Activated CD4-positive, alpha-beta memory T cell treated with anti-CD3 and anti-CD28 coated beads for 36 hours (primary cell): ENCODE data around the gene BCL2. TPM values are rescaled to one million over a fixed set of nuclear protein-coding genes. Genes with fewer than 3 reads are reported as not detected.
A peak's percentile ranks its signal among the peaks of the same experiment; 100 is the strongest.

Source experiments
- CTCF ChIA-PET: fragments of 350-600 bp; sonication (Branson Sonifier 250); formaldehyde crosslinking; loops from one replicate; lab custom pipeline; 2021; ENCODE audit warnings: antibody characterized with exemption, inconsistent platforms; lab: Charles Lee
- POLR2A ChIA-PET: fragments of 350-600 bp; sonication (Branson Sonifier 250); formaldehyde crosslinking; loops from one replicate; lab custom pipeline; 2021; ENCODE audit warnings: antibody characterized with exemption; lab: Charles Lee
- DNase-seq: peaks from one replicate; pipeline ENCODE4 v3.0.0-alpha.2; 2020
- H3K27ac Mint-ChIP-seq: one replicate; pipeline ENCODE4 v1.8.0; 2021; ENCODE audit warnings: mixed read lengths
- H3K27me3 Mint-ChIP-seq: one replicate; pipeline ENCODE4 v1.8.0; 2021; ENCODE audit warnings: mixed read lengths
- H3K36me3 Mint-ChIP-seq: one replicate; pipeline ENCODE4 v1.8.0; 2021; ENCODE audit warnings: mixed read lengths
- H3K4me1 Mint-ChIP-seq: one replicate; pipeline ENCODE4 v1.8.0; 2021; ENCODE audit warnings: low read depth, mixed read lengths
- H3K4me3 Mint-ChIP-seq: one replicate; pipeline ENCODE4 v1.8.0; 2021; ENCODE audit warnings: mild to moderate bottlenecking, mixed read lengths
- H3K9me3 Mint-ChIP-seq: one replicate; pipeline ENCODE4 v1.8.0; 2021; ENCODE audit warnings: mixed read lengths
- intact Hi-C: fragments of 100-400 bp; cut with micrococcal nuclease; formaldehyde crosslinking; loops from one replicate; pipeline ENCODE4 v1.15.1; 2023
- total RNA-seq, 2 experiments: library from RNA; stranded (reverse); gene quantifications; one replicate each; pipeline ENCODE4 v1.2.3, GENCODE V29; 2021

The BCL2 gene
- total RNA-seq, 2 experiments from 2014 or later, result 66.9 to 67.9 TPM

DNA sequence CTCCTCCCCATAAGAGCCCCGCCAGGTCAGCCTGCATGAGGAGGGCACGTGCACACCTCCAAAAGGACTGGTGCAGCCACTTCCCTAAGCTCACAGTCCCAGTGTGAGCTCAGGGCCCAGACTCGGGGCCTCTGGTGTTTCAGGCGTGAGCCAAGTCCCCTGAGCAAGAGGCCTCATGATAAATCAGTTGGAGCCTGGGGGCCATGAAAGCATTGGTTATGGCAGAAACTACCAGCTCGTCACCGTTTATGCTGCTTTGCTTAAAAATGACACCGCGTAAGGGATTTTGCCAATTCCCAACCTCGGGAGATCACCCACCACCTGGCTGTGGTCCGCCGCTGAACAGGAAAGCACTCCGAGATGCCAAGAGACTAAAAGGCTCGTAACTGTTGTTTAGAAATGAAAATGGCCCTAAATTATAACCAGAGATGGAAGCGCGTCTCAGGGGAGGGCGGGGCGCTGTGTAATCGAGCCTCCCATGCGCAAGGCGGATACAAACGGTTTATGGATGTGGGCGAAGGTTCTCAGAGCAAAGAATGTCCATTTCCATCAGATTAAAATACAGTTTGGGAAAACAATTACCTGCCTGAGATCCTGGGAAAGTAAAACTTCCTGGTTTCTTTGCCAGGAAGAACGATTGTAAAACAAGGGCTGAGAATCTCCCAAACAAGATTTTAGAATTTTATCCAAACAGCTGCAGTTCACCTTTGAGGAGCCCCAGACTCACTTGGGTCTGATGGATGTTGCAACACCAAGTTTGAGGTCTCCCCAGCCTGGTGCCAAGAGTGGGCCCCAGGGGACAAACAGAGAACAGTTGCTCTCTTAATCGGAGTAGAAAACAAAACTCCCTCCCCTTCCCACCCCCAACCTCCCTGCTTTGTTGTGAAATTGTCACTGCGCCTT is 141.4 kb downstream of the BCL2 start:
- intact Hi-C loops, result no loop called here
- ChIA-PET CTCF (interaction anchor here (0.9 kb wide), 1 partner anchor 58 kb away, joined by 3 read pairs; no protein-coding TSS in a partner anchor), POLR2A (no interaction called here)
- Mint-ChIP-seq H3K27ac (no peak overlapping the region), H3K4me3 (no peak overlapping the region), H3K36me3 (peaks cover 11% of the 10 kb centered on the region), H3K4me1 (peaks cover 78% of the 10 kb centered on the region), H3K27me3 (no peaks in the 10 kb centered on the region), H3K9me3 (no peaks in the 10 kb centered on the region)
- DNase-seq, result no peak

DNA sequence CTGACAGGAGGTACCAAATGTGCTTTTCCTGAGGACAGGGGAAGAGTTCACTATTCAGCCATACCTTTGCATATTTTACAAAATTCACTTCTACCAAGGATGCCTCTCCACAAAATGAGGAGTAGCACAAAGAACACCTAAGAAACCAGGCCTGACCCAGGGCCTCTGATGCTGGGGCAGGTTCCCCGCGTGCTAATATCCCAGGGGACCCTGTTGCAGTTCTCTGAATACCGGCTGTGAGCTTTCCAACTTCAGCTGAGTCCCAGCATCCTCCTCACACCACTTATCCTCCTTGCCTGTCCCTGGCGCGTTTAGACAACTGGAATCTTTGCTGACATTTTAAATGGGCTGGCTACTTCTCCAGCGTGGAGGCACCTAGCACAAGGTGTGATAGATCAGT is 142.3 kb downstream of the BCL2 start:
- Mint-ChIP-seq H3K9me3 (no peaks in the 10 kb centered on the region), H3K36me3 (peaks cover 12% of the 10 kb centered on the region), H3K4me1 (peaks cover 72% of the 10 kb centered on the region), H3K27me3 (no peaks in the 10 kb centered on the region), H3K4me3 (no peak overlapping the region), H3K27ac (no peak overlapping the region)
- ChIA-PET POLR2A (no interaction called here), CTCF (interaction anchor here (0.9 kb wide), 1 partner anchor 57 kb away, joined by 3 read pairs; no protein-coding TSS in a partner anchor)
- DNase-seq, result no peak
- intact Hi-C loops, result no loop called here

DNA sequence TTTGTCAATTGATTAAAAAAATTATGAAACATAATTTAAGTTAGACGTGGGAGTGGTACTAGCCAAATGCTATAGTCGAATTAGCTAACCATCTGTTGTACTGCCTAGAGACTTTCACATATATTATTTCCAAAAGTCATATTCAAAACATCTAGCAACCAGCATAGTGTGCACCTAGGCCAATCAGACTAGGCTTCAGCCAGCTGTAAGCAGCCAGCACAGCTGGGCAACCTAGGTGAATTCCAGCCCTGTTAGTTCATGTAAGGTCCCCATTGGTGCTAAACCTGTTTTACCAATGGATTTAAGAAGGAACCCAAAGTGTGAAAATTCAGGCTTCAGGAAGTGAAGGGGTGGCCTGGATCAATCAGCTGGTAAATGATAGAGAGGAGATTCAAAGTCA is 144.3 kb downstream of the BCL2 start:
- POLR2A ChIA-PET, result interaction anchor here (1.5 kb wide), 1 partner anchor 13 kb away, joined by 3 read pairs; no protein-coding TSS in a partner anchor
- peak overlapping the region; percentile 3 for H3K27ac Mint-ChIP-seq
- CTCF ChIA-PET, result interaction anchor here (1.9 kb wide), 1 partner anchor 142 kb away, joined by 5 read pairs; no protein-coding TSS in a partner anchor
- no peak overlapping the region for H3K4me3 Mint-ChIP-seq
- no peak for DNase-seq
- H3K27me3 Mint-ChIP-seq, result no peaks in the 10 kb centered on the region
- H3K4me1 Mint-ChIP-seq, result peaks cover 65% of the 10 kb centered on the region
- no peaks in the 10 kb centered on the region for H3K9me3 Mint-ChIP-seq
- H3K36me3 Mint-ChIP-seq, result peaks cover 23% of the 10 kb centered on the region
- intact Hi-C loops, result no loop called here

DNA sequence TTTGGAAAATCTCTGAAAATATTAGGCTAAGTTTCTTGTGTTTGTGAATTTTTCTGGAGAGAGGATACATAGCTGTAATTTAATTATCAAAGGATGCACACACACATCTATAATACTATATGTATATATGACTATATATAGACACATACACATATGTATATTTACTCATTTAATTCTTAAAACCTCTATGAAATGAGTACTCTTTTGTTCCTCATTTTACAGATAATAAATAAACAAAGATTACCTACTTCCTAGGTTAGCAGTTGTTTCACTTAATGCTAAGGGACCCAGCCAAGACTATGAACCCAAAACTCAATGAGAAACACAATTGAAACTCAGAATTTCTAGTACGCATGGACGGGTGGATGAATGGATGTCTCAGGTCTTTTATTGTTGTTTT is 145.6 kb downstream of the BCL2 start:
- no peak for DNase-seq
- peaks cover 58% of the 10 kb centered on the region for H3K4me1 Mint-ChIP-seq
- intact Hi-C loops, result loop anchor here (2.0 kb wide), 1 partner anchor 13 kb away; no protein-coding TSS in a partner anchor
- CTCF ChIA-PET, result interaction anchor here (1.0 to 2.1 kb wide), 3 partner anchors 13 to 151 kb away, joined by 3 to 5 read pairs (median 4); no protein-coding TSS in a partner anchor
- H3K27ac Mint-ChIP-seq, result no peak overlapping the region
- no peaks in the 10 kb centered on the region for H3K27me3 Mint-ChIP-seq
- no peaks in the 10 kb centered on the region for H3K9me3 Mint-ChIP-seq
- no peak overlapping the region for H3K4me3 Mint-ChIP-seq
- POLR2A ChIA-PET, result interaction anchor here (0.7 to 0.9 kb wide), 2 partner anchors 22 to 26 kb away, joined by 3 read pairs; no protein-coding TSS in a partner anchor
- H3K36me3 Mint-ChIP-seq, result peaks cover 21% of the 10 kb centered on the region

DNA sequence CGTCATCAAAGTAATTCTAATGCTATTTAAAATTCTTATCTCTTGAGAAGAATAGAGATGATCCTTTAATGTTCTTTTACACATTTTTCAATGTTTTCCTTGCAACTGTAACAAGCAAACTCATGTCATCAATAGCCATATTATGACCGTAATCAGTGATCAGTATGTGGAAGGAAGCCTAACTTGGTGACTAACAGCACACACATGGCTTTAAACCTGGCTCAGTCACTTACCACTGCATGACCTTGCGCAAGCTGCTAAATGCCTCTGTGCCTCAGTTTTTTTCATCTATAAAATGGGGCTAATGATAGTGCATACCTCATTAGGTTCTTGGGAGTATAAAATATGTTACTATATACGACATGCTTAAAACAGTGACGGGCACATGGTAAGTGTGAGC is 149.7 kb downstream of the BCL2 start:
- no peak overlapping the region for H3K4me3 Mint-ChIP-seq

DNA sequence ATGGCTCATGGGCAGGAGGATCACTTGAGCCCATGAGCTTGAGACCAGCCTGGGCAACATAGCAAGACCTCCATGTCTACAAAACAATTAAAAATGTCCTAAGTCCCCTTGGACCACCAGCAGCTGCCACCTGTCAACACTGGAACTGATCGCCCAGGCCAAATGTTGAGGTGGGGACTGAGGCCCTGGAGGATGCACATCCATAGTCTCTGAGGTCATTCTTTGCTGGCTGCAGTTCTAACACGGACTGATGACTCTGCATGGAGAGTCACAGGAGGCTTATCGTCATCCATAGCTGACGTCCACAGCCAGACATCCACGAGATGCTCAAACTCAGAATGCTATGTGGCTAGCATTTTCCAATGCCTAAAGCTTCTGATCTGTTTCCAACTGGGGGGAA is 151.3 kb downstream of the BCL2 start:
- CTCF ChIA-PET, result no interaction called here
- Mint-ChIP-seq H3K9me3 (no peaks in the 10 kb centered on the region), H3K36me3 (peaks cover 28% of the 10 kb centered on the region), H3K4me3 (no peak overlapping the region), H3K4me1 (peaks cover 66% of the 10 kb centered on the region), H3K27ac (peak overlapping the region; percentile 33), H3K27me3 (no peaks in the 10 kb centered on the region)
- intact Hi-C loops, result no loop called here
- no peak for DNase-seq
- POLR2A ChIA-PET, result no interaction called here

More for the DNA sequence above, 149.7 kb downstream of the BCL2 start:
- no peak for DNase-seq
- Mint-ChIP-seq H3K9me3 (no peaks in the 10 kb centered on the region), H3K27me3 (no peaks in the 10 kb centered on the region), H3K27ac (peak overlapping the region; percentile 54), H3K4me1 (peaks cover 63% of the 10 kb centered on the region), H3K36me3 (peaks cover 33% of the 10 kb centered on the region)
- ChIA-PET CTCF (interaction anchor here (1.8 kb wide), 1 partner anchor 148 kb away, joined by 4 read pairs; no protein-coding TSS in a partner anchor), POLR2A (no interaction called here)
- intact Hi-C loops, result no loop called here

DNA sequence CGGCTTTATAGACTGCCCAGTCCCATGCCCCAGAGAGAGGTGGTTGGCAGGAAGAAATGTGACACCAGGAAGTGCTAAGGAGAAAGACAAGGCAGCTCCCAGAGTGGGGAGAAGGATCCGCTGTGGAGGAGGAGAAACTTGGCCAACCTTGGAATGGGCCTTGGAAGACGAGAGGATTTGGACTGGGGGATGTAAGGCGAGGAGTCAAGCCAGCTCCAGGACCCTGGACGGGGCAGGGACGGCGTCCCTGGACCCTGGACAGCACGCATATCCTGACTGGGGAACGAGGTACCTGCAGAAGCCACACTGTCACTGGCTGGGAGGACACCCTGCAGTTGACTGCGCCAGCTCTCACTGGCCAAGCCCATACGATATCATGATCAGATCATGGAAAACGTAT is 153.4 kb downstream of the BCL2 start:
- Mint-ChIP-seq H3K27me3 (no peaks in the 10 kb centered on the region), H3K36me3 (peaks cover 21% of the 10 kb centered on the region), H3K4me3 (no peak overlapping the region), H3K9me3 (no peaks in the 10 kb centered on the region), H3K4me1 (peaks cover 76% of the 10 kb centered on the region), H3K27ac (no peak overlapping the region)
- intact Hi-C loops, result no loop called here
- ChIA-PET POLR2A (no interaction called here), CTCF (no interaction called here)
- DNase-seq, result no peak

DNA sequence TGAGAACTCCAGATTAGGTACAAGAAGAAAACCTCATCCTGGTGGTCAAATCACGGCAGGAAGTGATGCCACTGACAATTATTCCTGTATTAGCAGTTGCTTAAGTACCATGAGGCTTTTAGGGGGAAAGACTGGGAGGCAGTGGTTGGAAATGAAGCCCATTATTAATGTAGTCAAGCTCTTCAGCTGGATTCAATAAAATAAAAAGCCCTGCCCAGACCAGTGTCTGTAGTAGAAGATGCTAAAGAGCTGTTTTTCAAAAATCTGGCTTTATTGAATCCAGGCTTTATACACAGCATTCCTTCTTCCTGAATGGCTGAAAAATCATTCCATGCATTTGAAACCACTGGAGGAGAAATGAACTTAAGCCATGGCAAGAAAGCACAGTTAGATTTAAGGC is 155.2 kb downstream of the BCL2 start:
- Mint-ChIP-seq H3K27ac (peak overlapping the region; percentile 47), H3K4me3 (no peak overlapping the region), H3K36me3 (peaks cover 19% of the 10 kb centered on the region), H3K4me1 (peaks cover 87% of the 10 kb centered on the region), H3K9me3 (no peaks in the 10 kb centered on the region), H3K27me3 (no peaks in the 10 kb centered on the region)
- ChIA-PET POLR2A (interaction anchor here (0.9 kb wide), 1 partner anchor 32 kb away, joined by 3 read pairs; no protein-coding TSS in a partner anchor), CTCF (interaction anchor here (1.0 to 4.0 kb wide), 8 partner anchors 8 to 154 kb away, joined by 3 to 31 read pairs (median 4); partner anchors contain the start of gene BCL2)
- intact Hi-C loops, result loop anchor here (5.0 kb wide), 1 partner anchor 447 kb away; the partner anchor contains the start of gene PHLPP1
- no peak for DNase-seq

DNA sequence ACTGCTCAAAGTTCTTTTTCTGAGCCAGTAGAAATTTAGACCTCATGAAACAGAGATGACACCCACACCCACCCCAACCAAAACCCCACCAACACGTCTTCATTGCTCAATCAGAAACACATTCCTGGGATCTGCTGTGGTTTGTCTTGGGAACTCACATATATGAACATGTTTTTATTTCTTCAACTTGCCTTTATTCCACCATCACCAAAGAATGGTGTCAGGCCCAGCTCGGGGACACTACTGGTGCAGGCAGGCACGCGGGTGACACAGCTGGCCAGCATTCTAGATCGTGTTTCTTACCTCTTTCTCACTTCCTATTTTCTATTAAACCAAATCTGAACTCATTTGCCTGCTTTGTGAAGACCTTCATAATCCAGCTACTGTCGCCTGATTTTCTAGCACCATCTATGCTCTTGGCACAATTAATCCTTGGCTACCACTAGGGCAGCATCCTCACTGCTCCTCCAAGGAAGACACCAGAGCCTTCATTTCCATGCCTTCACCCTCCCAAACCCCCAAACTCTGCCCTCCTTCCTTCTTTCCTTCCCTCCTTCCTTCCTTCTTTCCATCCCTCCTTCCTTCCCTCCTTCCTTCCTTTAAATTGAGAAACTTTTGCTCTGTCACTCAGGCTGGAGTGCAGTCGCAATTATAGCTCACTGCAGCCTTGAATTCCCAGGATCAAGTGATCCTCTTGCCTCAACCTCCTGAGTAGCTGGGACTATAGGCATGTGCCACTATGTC is 157.1 kb downstream of the BCL2 start:
- Mint-ChIP-seq H3K27me3 (no peaks in the 10 kb centered on the region), H3K36me3 (peaks cover 10% of the 10 kb centered on the region), H3K4me3 (peak overlapping the region; percentile 78), H3K4me1 (peaks cover 91% of the 10 kb centered on the region), H3K27ac (peak overlapping the region; percentile 98), H3K9me3 (no peaks in the 10 kb centered on the region)
- intact Hi-C loops, result loop anchor here (5.0 kb wide), 1 partner anchor 445 kb away; the partner anchor contains the start of gene PHLPP1
- POLR2A ChIA-PET, result interaction anchor here (0.9 to 4.0 kb wide), 15 partner anchors 10 to 156 kb away, joined by 3 to 35 read pairs (median 7); partner anchors contain the start of gene BCL2
- CTCF ChIA-PET, result interaction anchor here (0.7 to 4.0 kb wide), 11 partner anchors 10 to 161 kb away, joined by 3 to 31 read pairs (median 6); partner anchors contain the start of gene BCL2
- peak; percentile 57 for DNase-seq

DNA sequence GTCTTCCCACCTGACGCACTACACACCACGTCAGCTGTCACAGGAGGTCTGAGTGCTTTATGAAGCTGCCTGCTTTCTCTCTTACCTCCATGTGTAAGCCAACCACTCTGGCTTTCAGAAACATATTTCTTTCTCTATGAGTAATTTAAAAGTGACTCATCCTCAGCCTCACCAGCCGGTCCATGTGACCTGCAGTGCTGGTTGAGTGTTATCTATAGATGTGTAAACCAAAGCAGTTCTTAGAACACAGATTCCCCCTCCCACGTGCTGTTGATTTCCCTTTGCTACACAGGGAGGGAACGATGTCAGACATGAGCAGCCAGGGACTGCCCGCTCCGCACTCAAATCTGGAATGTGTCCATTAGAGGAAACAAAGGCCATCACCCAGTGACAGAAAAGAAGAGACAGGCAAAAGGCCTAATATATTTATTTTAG is 157.8 kb downstream of the BCL2 start:
- Mint-ChIP-seq H3K27me3 (no peaks in the 10 kb centered on the region), H3K9me3 (no peaks in the 10 kb centered on the region), H3K4me1 (peaks cover 92% of the 10 kb centered on the region), H3K4me3 (peak overlapping the region; percentile 78), H3K27ac (peak overlapping the region; percentile 98), H3K36me3 (peaks cover 10% of the 10 kb centered on the region)
- ChIA-PET CTCF (interaction anchor here (0.6 to 4.0 kb wide), 10 partner anchors 9 to 157 kb away, joined by 3 to 31 read pairs (median 5); partner anchors contain the start of gene BCL2), POLR2A (interaction anchor here (0.9 to 4.0 kb wide), 18 partner anchors 10 to 156 kb away, joined by 3 to 35 read pairs (median 6); partner anchors contain the start of gene BCL2)
- intact Hi-C loops, result loop anchor here (1.0 to 5.0 kb wide), 14 partner anchors 8 to 741 kb away; partner anchors contain the start of genes PHLPP1 and VPS4B
- DNase-seq, result peak; percentile 90
